H1 (cell line): Measurements from ENCODE around the gene CIRBP. TPM values are rescaled to one million over a fixed set of nuclear protein-coding genes. Genes with fewer than 3 reads are reported as not detected.

Experiments used
- RBBP5 ChIP-seq: IDR thresholded peaks from 2 replicates; pipeline ENCODE4 v1.7.1; 2012; ENCODE audit warnings: low read depth, mild to moderate bottlenecking, inconsistent platforms, low read length, moderate library complexity, borderline replicate concordance
- TCF12 ChIP-seq: IDR thresholded peaks from 2 replicates; pipeline ENCODE4 v1.6.1; 2011; ENCODE audit warnings: low read depth, mild to moderate bottlenecking, low read length
- polyA plus RNA-seq, 7 experiments: library from polyadenylated mRNA; depleted of rRNA in 3 of 7; stranded (reverse) in 5 of 7; unstranded in 2 of 7; fragments of >200 nt in 5 of 7; fragments of 200-250 nt in 2 of 7; gene quantifications; 1 replicate in 5 of 7; 2 replicates in 1 of 7; 4 replicates in 1 of 7; pipeline versions ENCODE4 v1.2.1 to v1.2.3, GENCODE V29; 2011 to 2013; ENCODE audit warnings: missing spikeins in 2 of 7, mixed read lengths in 2 of 7
- total RNA-seq: library from RNA; stranded (reverse); fragmentation: NEBNext Ultra II Directional; extraction: Animal tissue kit (Norgen Biotek cat#: 25700); gene quantifications from 2 replicates; pipeline ENCODE4 v1.2.1, GENCODE V29; 2021
- TF ChIP-seq, protein P1 (sequence below): fragments of 300-600 bp; sonication (generic); IDR thresholded peaks from 2 replicates; pipeline ENCODE4 v1.7.1; 2012; ENCODE audit warnings: low read length, moderate library complexity, mild to moderate bottlenecking, inconsistent platforms; ENCODE audit not compliant: insufficient replicate concordance

Gene CIRBP
- total and polyA plus RNA-seq, 2 of the 8 experiments (the other 6 are each of a cell fraction or from before 2014, with no cell fraction given) = 175 to 199 TPM

DNA sequence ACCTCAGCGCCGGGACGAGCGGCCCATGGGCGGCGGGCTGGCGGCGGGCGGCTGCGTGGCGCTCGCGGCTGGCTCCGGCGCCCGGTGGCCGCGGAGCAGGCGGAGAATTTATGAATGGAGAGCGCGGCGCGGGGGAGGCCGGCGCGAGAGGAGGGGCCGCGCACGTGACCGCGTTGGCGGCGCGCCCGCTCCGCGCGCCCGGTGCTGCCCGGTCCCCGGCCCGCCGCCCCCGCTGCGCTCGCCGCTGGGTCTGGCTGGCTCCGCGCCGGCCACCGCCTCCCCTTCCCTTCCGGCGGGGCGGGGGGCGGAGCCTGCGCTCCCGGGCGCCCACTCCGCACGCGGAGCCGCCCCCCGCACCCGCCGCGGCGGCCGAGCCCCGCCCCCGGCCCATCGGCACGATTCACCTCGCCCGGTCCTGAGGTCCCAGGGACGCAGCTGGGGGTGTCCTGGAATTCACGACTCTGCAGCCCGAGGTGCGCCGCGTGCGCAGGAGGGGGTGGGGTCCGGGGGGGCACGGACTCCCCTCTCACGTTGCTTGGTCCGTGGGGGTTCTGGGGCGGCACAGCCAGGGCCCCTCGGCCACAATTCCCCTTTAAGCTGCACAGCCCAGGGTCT, 31.3 kb upstream of the CIRBP start, which contains the start of gene CBARP (continued):
- TF ChIP-seq, protein P1, sequence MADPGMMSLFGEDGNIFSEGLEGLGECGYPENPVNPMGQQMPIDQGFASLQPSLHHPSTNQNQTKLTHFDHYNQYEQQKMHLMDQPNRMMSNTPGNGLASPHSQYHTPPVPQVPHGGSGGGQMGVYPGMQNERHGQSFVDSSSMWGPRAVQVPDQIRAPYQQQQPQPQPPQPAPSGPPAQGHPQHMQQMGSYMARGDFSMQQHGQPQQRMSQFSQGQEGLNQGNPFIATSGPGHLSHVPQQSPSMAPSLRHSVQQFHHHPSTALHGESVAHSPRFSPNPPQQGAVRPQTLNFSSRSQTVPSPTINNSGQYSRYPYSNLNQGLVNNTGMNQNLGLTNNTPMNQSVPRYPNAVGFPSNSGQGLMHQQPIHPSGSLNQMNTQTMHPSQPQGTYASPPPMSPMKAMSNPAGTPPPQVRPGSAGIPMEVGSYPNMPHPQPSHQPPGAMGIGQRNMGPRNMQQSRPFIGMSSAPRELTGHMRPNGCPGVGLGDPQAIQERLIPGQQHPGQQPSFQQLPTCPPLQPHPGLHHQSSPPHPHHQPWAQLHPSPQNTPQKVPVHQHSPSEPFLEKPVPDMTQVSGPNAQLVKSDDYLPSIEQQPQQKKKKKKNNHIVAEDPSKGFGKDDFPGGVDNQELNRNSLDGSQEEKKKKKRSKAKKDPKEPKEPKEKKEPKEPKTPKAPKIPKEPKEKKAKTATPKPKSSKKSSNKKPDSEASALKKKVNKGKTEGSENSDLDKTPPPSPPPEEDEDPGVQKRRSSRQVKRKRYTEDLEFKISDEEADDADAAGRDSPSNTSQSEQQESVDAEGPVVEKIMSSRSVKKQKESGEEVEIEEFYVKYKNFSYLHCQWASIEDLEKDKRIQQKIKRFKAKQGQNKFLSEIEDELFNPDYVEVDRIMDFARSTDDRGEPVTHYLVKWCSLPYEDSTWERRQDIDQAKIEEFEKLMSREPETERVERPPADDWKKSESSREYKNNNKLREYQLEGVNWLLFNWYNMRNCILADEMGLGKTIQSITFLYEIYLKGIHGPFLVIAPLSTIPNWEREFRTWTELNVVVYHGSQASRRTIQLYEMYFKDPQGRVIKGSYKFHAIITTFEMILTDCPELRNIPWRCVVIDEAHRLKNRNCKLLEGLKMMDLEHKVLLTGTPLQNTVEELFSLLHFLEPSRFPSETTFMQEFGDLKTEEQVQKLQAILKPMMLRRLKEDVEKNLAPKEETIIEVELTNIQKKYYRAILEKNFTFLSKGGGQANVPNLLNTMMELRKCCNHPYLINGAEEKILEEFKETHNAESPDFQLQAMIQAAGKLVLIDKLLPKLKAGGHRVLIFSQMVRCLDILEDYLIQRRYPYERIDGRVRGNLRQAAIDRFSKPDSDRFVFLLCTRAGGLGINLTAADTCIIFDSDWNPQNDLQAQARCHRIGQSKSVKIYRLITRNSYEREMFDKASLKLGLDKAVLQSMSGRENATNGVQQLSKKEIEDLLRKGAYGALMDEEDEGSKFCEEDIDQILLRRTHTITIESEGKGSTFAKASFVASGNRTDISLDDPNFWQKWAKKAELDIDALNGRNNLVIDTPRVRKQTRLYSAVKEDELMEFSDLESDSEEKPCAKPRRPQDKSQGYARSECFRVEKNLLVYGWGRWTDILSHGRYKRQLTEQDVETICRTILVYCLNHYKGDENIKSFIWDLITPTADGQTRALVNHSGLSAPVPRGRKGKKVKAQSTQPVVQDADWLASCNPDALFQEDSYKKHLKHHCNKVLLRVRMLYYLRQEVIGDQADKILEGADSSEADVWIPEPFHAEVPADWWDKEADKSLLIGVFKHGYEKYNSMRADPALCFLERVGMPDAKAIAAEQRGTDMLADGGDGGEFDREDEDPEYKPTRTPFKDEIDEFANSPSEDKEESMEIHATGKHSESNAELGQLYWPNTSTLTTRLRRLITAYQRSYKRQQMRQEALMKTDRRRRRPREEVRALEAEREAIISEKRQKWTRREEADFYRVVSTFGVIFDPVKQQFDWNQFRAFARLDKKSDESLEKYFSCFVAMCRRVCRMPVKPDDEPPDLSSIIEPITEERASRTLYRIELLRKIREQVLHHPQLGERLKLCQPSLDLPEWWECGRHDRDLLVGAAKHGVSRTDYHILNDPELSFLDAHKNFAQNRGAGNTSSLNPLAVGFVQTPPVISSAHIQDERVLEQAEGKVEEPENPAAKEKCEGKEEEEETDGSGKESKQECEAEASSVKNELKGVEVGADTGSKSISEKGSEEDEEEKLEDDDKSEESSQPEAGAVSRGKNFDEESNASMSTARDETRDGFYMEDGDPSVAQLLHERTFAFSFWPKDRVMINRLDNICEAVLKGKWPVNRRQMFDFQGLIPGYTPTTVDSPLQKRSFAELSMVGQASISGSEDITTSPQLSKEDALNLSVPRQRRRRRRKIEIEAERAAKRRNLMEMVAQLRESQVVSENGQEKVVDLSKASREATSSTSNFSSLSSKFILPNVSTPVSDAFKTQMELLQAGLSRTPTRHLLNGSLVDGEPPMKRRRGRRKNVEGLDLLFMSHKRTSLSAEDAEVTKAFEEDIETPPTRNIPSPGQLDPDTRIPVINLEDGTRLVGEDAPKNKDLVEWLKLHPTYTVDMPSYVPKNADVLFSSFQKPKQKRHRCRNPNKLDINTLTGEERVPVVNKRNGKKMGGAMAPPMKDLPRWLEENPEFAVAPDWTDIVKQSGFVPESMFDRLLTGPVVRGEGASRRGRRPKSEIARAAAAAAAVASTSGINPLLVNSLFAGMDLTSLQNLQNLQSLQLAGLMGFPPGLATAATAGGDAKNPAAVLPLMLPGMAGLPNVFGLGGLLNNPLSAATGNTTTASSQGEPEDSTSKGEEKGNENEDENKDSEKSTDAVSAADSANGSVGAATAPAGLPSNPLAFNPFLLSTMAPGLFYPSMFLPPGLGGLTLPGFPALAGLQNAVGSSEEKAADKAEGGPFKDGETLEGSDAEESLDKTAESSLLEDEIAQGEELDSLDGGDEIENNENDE = no peak
- peak; percentile 49; the same call in 1 of the 2 replicates for TF ChIP-seq RBBP5
- TF ChIP-seq TCF12 = no peak
